Heart left ventricle (tissue), 16 donors: ENCODE results near the gene PIP4K2A. TPM values are rescaled to one million over a fixed set of nuclear protein-coding genes. Genes with fewer than 3 reads are reported as not detected.

Source experiments
- ATAC-seq, 4 donors: fragments of 200-7000 bp; cut with Tn5 transposase; one replicate each; pipeline ENCODE4 v1.9.1; 2020 to 2022; ENCODE audit warnings: moderate library complexity in 4 of 4, mild to moderate bottlenecking in 3 of 4, moderate number of reproducible peaks in 1 of 4
- DNase-seq, 5 donors: peaks; one replicate each; pipeline ENCODE4 v3.0.0-alpha.2; 2020
- H3K27ac ChIP-seq, 12 donors: fragments of 200-600 bp; sonication (generic) in 4 of 12; one replicate each; pipeline versions ENCODE4 v1.5.0 to v1.8.0; 2016 to 2022; ENCODE audit warnings: mild to moderate bottlenecking in 2 of 12
- H3K27me3 ChIP-seq, 9 donors: fragments of 200-600 bp; sonication (generic) in 2 of 9; one replicate each; pipeline versions ENCODE4 v1.5.1 to v1.8.0; 2016 to 2022; ENCODE audit warnings: mild to moderate bottlenecking in 3 of 9
- H3K36me3 ChIP-seq, 9 donors: fragments of 200-600 bp; sonication (generic) in 2 of 9; one replicate each; pipeline versions ENCODE4 v1.5.0 to v1.8.0; 2018 to 2022; ENCODE audit warnings: mild to moderate bottlenecking in 2 of 9
- H3K4me1 ChIP-seq, 12 donors: fragments of 200-600 bp; sonication (generic) in 4 of 12; one replicate each; pipeline versions ENCODE4 v1.5.0 to v1.8.0; 2016 to 2022; ENCODE audit warnings: mild to moderate bottlenecking in 3 of 12
- H3K4me3 ChIP-seq, 12 donors: fragments of 200-600 bp; sonication (generic) in 4 of 12; one replicate each; pipeline versions ENCODE4 v1.5.0 to v1.8.0; 2017 to 2022; ENCODE audit warnings: mild to moderate bottlenecking in 9 of 12, moderate library complexity in 4 of 12
- H3K9me3 ChIP-seq, 12 donors: fragments of 200-600 bp; sonication (generic) in 4 of 12; one replicate each; pipeline versions ENCODE4 v1.5.0 to v1.8.0; 2016 to 2022; ENCODE audit warnings: mild to moderate bottlenecking in 1 of 12
- POLR2A ChIP-seq, 2 donors: fragments of 450-650 bp; IDR thresholded peaks; one replicate each; pipeline ENCODE4 v1.6.1; 2017; ENCODE audit warnings: antibody characterized with exemption in 2 of 2, mild to moderate bottlenecking in 2 of 2, moderate library complexity in 2 of 2
- WGBS, 4 donors: extraction: QIAGEN DNeasy Blood & Tissue Kit in 2 of 4; methylation state at CpG; one replicate each; pipeline versions ENCODE4 v1.1.5 to v1.1.7; 2013 to 2018; 5-methylcytosine and 5-hydroxymethylcytosine counted together
- intact Hi-C, 10 donors: fragments of 100-400 bp; cut with DNase I; formaldehyde crosslinking; loops; one replicate each; pipeline versions ENCODE4 v1.11.1 to v1.14.2; 2022
- polyA plus RNA-seq, 2 donors: library from polyadenylated mRNA; stranded (reverse); fragments of 200-250 nt; gene quantifications; one replicate each; pipeline ENCODE4 v1.2.3, GENCODE V29; 2013
- total RNA-seq, 9 donors: library from RNA; depleted of rRNA in 2 of 9; stranded (reverse); fragments of >200 nt in 2 of 9; fragmentation: NEBNext Ultra II Directional in 3 of 9; extraction: Animal tissue kit (Norgen Biotek cat#: 25700) in 3 of 9; gene quantifications; one replicate each; pipeline versions ENCODE4 v1.1.0 to v1.2.4, GENCODE V29; 2016 to 2023
- TF ChIP-seq, protein P1 (sequence below), 12 donors: fragments of 200-600 bp; sonication (generic) in 4 of 12; IDR thresholded peaks; one replicate each; pipeline versions ENCODE4 v1.5.0 to v1.8.0; 2018 to 2022; ENCODE audit warnings: antibody characterized with exemption in 12 of 12, mild to moderate bottlenecking in 5 of 12
- donor health status: ischemic (EF 13 %, LVEDD 7.1; RV severe dilation, severe dysfunction).
- donor health status: healthy with polysubstance abuse.
- donor health status: DM: no; HTN: yes; CAD: no.
- donor health status: DM: no; HTN: no; CAD: no.
- donor health status: ischemic (EF 25% LVEDD 6.9; RV normal size, moderate dysfunction).
- donor health status: ischemic (EF 25% LVEDD 5.7; RV mildly dilated, moderate dysfunction).
- donor health status: healthy.
- donor health status: DM: yes; HTN: yes; CAD: no.
- donor health status: ischemic (EF 35%, LVEDD 5.7; RV mildly dilated, moderate dysfunction).
- donor health status: nonischemic (EF 11% LVEDD 7.7; RV severe dilation, severe dysfunction).
- donor health status: DM: yes; HTN: yes; CAD: no.
- donor health status: PGD.
- donor health status: ischemic (EF 29% LVEDD 5.4; RV normal size, mild dysfunction).
- donor health status: nonischemic (EF 23%, LVEDD 6.1; RV moderate dilation, normal function).

The PIP4K2A gene
- total and polyA plus RNA-seq, 11 donors = 4.0 to 35.6 (median 12.5) TPM

DNA sequence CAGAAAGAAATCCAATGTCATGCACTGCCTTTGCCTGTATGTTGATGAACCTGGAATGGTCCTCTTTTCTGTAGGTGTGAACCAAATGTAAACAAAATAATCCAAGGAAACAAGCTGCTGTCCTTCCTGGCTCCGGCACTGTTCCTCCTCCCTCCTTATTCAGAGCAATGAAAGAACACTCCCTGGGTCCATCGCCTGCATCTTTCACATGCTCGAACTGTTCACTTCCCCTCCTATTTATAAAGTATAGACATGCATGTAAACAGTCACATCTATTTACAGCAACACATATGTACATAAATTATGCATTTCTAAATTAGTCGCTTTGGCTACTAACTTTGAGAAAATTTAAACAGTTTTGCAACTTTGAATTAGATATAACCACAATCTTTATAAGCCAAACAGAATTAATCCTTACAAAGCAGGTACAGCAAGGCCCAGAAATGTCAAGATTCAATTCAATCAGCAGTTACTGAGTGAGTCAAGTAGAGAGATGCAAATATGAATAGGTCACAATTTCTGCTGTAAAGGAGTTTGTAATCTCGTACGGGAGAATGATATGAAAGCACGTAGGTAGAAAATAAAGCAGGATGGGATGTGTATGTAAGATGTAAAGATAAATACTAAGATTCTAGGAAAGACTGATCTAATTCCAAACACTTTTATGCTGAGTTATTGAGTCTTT is 162.6 kb downstream of the PIP4K2A start:
- Histone ChIP-seq H3K4me3 (no peak overlapping the region), H3K9me3 (no peaks in the 10 kb centered on the region), H3K27ac (no peak overlapping the region), H3K36me3 (peaks cover 0 to 63% (median 26%) of the 10 kb centered on the region in 9 donors), H3K4me1 (peaks cover 0 to 13% (median 0%) of the 10 kb centered on the region in 12 donors), H3K27me3 (no peaks in the 10 kb centered on the region)
- ATAC-seq (no peak), DNase-seq (no peak)
- TF ChIP-seq, protein P1, sequence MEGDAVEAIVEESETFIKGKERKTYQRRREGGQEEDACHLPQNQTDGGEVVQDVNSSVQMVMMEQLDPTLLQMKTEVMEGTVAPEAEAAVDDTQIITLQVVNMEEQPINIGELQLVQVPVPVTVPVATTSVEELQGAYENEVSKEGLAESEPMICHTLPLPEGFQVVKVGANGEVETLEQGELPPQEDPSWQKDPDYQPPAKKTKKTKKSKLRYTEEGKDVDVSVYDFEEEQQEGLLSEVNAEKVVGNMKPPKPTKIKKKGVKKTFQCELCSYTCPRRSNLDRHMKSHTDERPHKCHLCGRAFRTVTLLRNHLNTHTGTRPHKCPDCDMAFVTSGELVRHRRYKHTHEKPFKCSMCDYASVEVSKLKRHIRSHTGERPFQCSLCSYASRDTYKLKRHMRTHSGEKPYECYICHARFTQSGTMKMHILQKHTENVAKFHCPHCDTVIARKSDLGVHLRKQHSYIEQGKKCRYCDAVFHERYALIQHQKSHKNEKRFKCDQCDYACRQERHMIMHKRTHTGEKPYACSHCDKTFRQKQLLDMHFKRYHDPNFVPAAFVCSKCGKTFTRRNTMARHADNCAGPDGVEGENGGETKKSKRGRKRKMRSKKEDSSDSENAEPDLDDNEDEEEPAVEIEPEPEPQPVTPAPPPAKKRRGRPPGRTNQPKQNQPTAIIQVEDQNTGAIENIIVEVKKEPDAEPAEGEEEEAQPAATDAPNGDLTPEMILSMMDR (IDR thresholded peaks at IDR 0.05) = no peak
- TF ChIP-seq POLR2A (IDR thresholded peaks at IDR 0.05) = no peak
- WGBS, 4 donors = 91 to 98% (median 94%) methylated on average over 7 of the region's 7 CpGs
- intact Hi-C loops = loop anchor here in 3 of 10 donors (5.0 to 10.0 kb wide), 3 partner anchors 115 to 435 kb away; partner anchors contain the start of gene SPAG6 (in 1 of the 3)

DNA sequence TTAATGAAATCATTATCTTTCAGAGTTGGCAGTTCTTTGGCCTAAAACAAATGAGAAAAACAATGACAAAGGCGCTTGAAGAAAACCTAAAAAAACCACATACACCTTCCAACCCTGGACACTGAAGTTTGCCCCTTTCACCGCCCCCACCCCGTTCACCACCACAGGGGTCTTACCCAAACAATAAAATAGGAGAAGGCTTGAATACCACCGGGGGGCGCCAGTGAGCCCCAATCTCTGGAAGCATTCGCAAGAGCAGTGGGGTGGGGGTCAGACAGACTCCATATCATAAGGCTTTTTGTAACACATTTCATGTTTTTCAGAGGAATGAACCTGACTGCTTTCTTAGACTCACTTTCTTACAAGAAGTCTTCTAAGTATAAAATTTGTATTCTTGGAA is 163.6 kb downstream of the PIP4K2A start:
- TF ChIP-seq POLR2A (IDR thresholded peaks at IDR 0.05) = no peak
- TF ChIP-seq, protein P1 (IDR thresholded peaks at IDR 0.05) = peak; percentile 36 to 63 (median 54)
- intact Hi-C loops = loop anchor here in 3 of 10 donors (5.0 to 10.0 kb wide), 3 partner anchors 113 to 437 kb away; partner anchors contain the start of gene SPAG6 (in 1 of the 3)
- Histone ChIP-seq H3K27ac (no peak overlapping the region), H3K4me3 (no peak overlapping the region), H3K9me3 (no peaks in the 10 kb centered on the region), H3K4me1 (peaks cover 0 to 13% (median 0%) of the 10 kb centered on the region in 12 donors), H3K27me3 (no peaks in the 10 kb centered on the region), H3K36me3 (peaks cover 0 to 74% (median 29%) of the 10 kb centered on the region in 9 donors)
- DNase-seq (peak in 4 of 5 donors; percentile 25 to 74 (median 39)), ATAC-seq (no peak)
- WGBS, 4 donors = 52 to 62% (median 56%) methylated on average over 6 of the region's 6 CpGs

DNA sequence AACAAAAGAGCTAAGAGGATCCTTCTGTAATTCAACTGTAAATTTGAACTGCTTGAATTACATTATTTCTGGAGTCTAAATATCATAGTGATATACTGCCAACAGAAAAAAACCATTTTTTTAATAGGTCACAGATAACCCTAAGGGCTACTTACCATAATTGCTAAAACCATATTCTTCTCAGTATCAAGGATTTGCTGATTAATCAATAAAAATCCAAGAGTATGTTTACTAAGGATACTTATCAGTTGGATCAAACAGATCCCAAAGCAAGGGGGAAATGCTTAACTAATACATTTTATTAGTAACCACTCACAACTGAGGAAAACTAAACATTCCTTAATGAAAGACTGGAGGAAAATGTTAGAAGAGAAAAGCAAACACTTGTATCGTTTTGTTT is 166.0 kb downstream of the PIP4K2A start:
- TF ChIP-seq POLR2A (IDR thresholded peaks at IDR 0.05) = no peak
- TF ChIP-seq, protein P1 (IDR thresholded peaks at IDR 0.05) = no peak
- intact Hi-C loops = no loop called here
- Histone ChIP-seq H3K27me3 (no peaks in the 10 kb centered on the region), H3K9me3 (no peaks in the 10 kb centered on the region), H3K36me3 (peaks cover 0 to 75% (median 29%) of the 10 kb centered on the region in 9 donors), H3K4me3 (no peak overlapping the region), H3K4me1 (peaks cover 0 to 8% (median 0%) of the 10 kb centered on the region in 12 donors), H3K27ac (no peak overlapping the region)
- WGBS, 4 donors = 87 to 97% (median 92%) methylated on average over 1 of the region's 1 CpG
- DNase-seq (no peak), ATAC-seq (no peak)

DNA sequence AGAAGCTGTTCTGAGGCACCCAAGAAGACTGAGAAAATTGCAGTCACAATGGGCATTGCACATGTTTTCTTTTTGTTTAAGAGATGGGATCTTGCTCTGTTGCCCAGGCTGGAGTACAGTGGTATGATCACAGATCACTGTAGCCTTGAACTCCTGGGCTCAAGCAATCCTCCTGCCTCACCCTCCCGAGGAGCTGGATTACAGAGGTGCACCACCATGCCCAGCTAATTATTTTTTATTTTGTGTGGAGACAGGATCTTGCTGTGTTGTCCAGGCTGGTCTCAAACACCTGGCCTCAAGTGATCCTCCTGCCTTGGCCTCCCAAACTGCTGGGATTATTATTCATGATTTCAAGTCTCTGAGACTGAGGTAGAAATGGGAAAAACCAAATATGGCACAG is 168.7 kb downstream of the PIP4K2A start:
- DNase-seq (no peak), ATAC-seq (no peak)
- no peak overlapping the region for H3K4me3 ChIP-seq
- no peak for TF ChIP-seq POLR2A (IDR thresholded peaks at IDR 0.05)
- TF ChIP-seq, protein P1 (IDR thresholded peaks at IDR 0.05) = no peak
- H3K27me3 ChIP-seq = no peaks in the 10 kb centered on the region
- H3K36me3 ChIP-seq = peaks cover 0 to 92% (median 46%) of the 10 kb centered on the region in 9 donors
- intact Hi-C loops = no loop called here
- WGBS, 4 donors = 96 to 100% (median 99%) methylated on average over 1 of the region's 1 CpG
- H3K9me3 ChIP-seq = no peaks in the 10 kb centered on the region
- H3K27ac ChIP-seq = no peak overlapping the region
- H3K4me1 ChIP-seq = peaks cover 0 to 17% (median 0%) of the 10 kb centered on the region in 12 donors
